IMR-90 (cell line): ENCODE results near the gene NPIPB6. TPM values are rescaled to one million over a fixed set of nuclear protein-coding genes. Genes with fewer than 3 reads are reported as not detected.
"Not testable (repeated sequence)": the region's sequence is repeated elsewhere in the genome, so short reads cannot be mapped to it uniquely, and the experiment has no call there.

Experiments used
- ATAC-seq: fragments of 200-7000 bp; cut with Tn5 transposase; 2 replicates; pipeline ENCODE4 v1.9.1; 2020; ENCODE audit warnings: low read depth, mild to moderate bottlenecking, moderate library complexity
- BruUV-seq: library from RNA; stranded (reverse); fragments of 400-500 nt; replicated peaks from 2 replicates; lab custom pipeline; 2021; lab: Mats Ljungman, UMichigan
- CTCF ChIA-PET: fragments of 300-600 bp; formaldehyde crosslinking; extraction: SDS; loops from one replicate; lab custom pipeline; 2021; ENCODE audit warnings: antibody characterized with exemption; lab: Yijun Ruan, JAX
- POLR2A ChIA-PET: fragments of 300-600 bp; sonication (Branson Sonifier 250); formaldehyde crosslinking; loops from one replicate; lab custom pipeline; 2022; ENCODE audit warnings: antibody characterized with exemption; ENCODE audit not compliant: unreplicated experiment; lab: Charles Lee
- DNase-seq: peaks from one replicate; pipeline ENCODE4 v3.0.0; 2013
- H2AFZ ChIP-seq: replicated peaks from 2 replicates; pipeline ENCODE3; 2013; ENCODE audit warnings: low read length, mild to moderate bottlenecking; ENCODE audit not compliant: poor library complexity
- H2AK5ac ChIP-seq: 2 replicates; pipeline ENCODE4 v1.6.1; 2013; ENCODE audit warnings: low read depth, low read length, inconsistent platforms
- H2AK9ac ChIP-seq: replicated peaks from 2 replicates; pipeline ENCODE3; 2013; ENCODE audit warnings: mild to moderate bottlenecking, low read depth, low read length, moderate library complexity; ENCODE audit not compliant: poor library complexity
- H2BK120ac ChIP-seq: 2 replicates; pipeline ENCODE4 v1.6.1; 2013; ENCODE audit warnings: low read depth, low read length, inconsistent platforms
- H2BK15ac ChIP-seq: 3 replicates; pipeline ENCODE4 v1.6.1; 2013; ENCODE audit warnings: low read depth, low read length, inconsistent platforms
- H2BK20ac ChIP-seq: 2 replicates; pipeline ENCODE4 v1.6.1; 2013; ENCODE audit warnings: low read depth, mild to moderate bottlenecking, inconsistent platforms, low read length, moderate library complexity
- H2BK5ac ChIP-seq: 2 replicates; pipeline ENCODE4 v1.6.1; 2013; ENCODE audit warnings: mild to moderate bottlenecking, low read depth, low read length, inconsistent platforms; ENCODE audit not compliant: poor library complexity, severe bottlenecking
- H3K14ac ChIP-seq: replicated peaks from 2 replicates; pipeline ENCODE4 v1.6.1; 2013; ENCODE audit warnings: low read depth, low read length, inconsistent platforms
- H3K18ac ChIP-seq: 2 replicates; pipeline ENCODE4 v1.6.1; 2013; ENCODE audit warnings: low read depth, low read length, control low read depth
- H3K23ac ChIP-seq: 2 replicates; pipeline ENCODE4 v1.6.1; 2013; ENCODE audit warnings: low read depth, low read length, inconsistent platforms
- H3K27ac ChIP-seq: 2 replicates; pipeline ENCODE4 v1.5.1; 2013; ENCODE audit warnings: mild to moderate bottlenecking, control low read depth, low read length; ENCODE audit not compliant: insufficient read depth
- H3K27me3 ChIP-seq: 2 replicates; pipeline ENCODE4 v1.6.1; 2013; ENCODE audit warnings: low read length; ENCODE audit not compliant: control insufficient read depth, insufficient read depth
- H3K36me3 ChIP-seq: 2 replicates; pipeline ENCODE4 v1.6.1; 2013; ENCODE audit warnings: low read length, mixed read lengths; ENCODE audit not compliant: control insufficient read depth, insufficient read depth
- H3K4ac ChIP-seq: 2 replicates; pipeline ENCODE4 v1.6.1; 2013; ENCODE audit warnings: low read depth, low read length, inconsistent platforms
- H3K4me1 ChIP-seq: 2 replicates; pipeline ENCODE4 v1.6.1; 2013; ENCODE audit warnings: low read length, mixed read lengths; ENCODE audit not compliant: control insufficient read depth, insufficient read depth
- H3K4me2 ChIP-seq: 2 replicates; pipeline ENCODE4 v1.6.1; 2013; ENCODE audit warnings: low read depth, mild to moderate bottlenecking, control low read depth, low read length, moderate library complexity
- H3K4me3 ChIP-seq: 2 replicates; pipeline ENCODE4 v1.5.1; 2013; ENCODE audit warnings: low read depth, mild to moderate bottlenecking, control low read depth, low read length, moderate library complexity; ENCODE audit not compliant: insufficient read depth
- H3K56ac ChIP-seq: 2 replicates; pipeline ENCODE4 v1.6.1; 2013; ENCODE audit warnings: low read length, inconsistent platforms; ENCODE audit not compliant: insufficient read depth; ENCODE audit errors: extremely low read depth
- H3K79me1 ChIP-seq, 2 experiments: 2 replicates each; pipeline ENCODE4 v1.6.1; 2013; ENCODE audit warnings: low read length in 2 of 2, inconsistent platforms in 1 of 2, low read depth in 1 of 2
- H3K9ac ChIP-seq: 2 replicates; pipeline ENCODE4 v1.6.1; 2013; ENCODE audit warnings: low read depth, low read length, control low read depth
- H3K9me1 ChIP-seq: 2 replicates; pipeline ENCODE4 v1.6.1; 2013; ENCODE audit warnings: low read length, inconsistent platforms; ENCODE audit not compliant: insufficient read depth
- H3K9me3 ChIP-seq: 2 replicates; pipeline ENCODE4 v1.6.1; 2013; ENCODE audit warnings: low read length; ENCODE audit not compliant: control insufficient read depth, insufficient read depth
- H4K20me1 ChIP-seq: 2 replicates; pipeline ENCODE4 v1.6.1; 2013; ENCODE audit warnings: low read length, inconsistent platforms; ENCODE audit not compliant: insufficient read depth
- H4K5ac ChIP-seq: 2 replicates; pipeline ENCODE4 v1.6.1; 2013; ENCODE audit warnings: mild to moderate bottlenecking, low read depth, low read length, control low read depth
- H4K8ac ChIP-seq, 2 experiments: 2 replicates each; pipeline ENCODE4 v1.6.1; 2013; ENCODE audit warnings: low read depth in 2 of 2, low read length in 2 of 2, control low read depth in 1 of 2, inconsistent platforms in 1 of 2
- H4K91ac ChIP-seq: 2 replicates; pipeline ENCODE4 v1.6.1; 2013; ENCODE audit warnings: low read depth, low read length, inconsistent platforms; ENCODE audit not compliant: insufficient read depth
- WGBS, 2 experiments: methylation state at CpG; one replicate each; pipeline versions ENCODE4 v1.1.5 to v1.1.7; 2013; ENCODE audit warnings: missing lambda C conversion rate in 2 of 2; ENCODE audit not compliant: insufficient read length in 1 of 2; ENCODE audit errors: extremely low coverage in 2 of 2; 5-methylcytosine and 5-hydroxymethylcytosine counted together
- dilution Hi-C: fragments of 300-500 bp; cut with HindIII; formaldehyde crosslinking; loops from one replicate; pipeline ENCODE4 v1.14.3; 2018; ENCODE audit warnings: low sequenced_read_pairs; ENCODE audit not compliant: unreplicated experiment
- in situ Hi-C: fragments of 300-500 bp; cut with MboI; formaldehyde crosslinking; loops from 3 replicates; pipeline ENCODE4 v1.14.3; 2019; ENCODE audit warnings: low sequenced_read_pairs, inconsistent platforms, mixed read lengths
- intact Hi-C: fragments of 100-400 bp; cut with micrococcal nuclease; formaldehyde crosslinking; loops from 2 replicates; pipeline ENCODE4 v1.10.0; 2022
- polyA plus RNA-seq, 3 experiments: library from polyadenylated mRNA; depleted of rRNA; stranded (reverse); fragments of >200 nt; gene quantifications; 2 replicates each; pipeline ENCODE4 v1.2.3, GENCODE V29; 2012; ENCODE audit warnings: low replicate concordance in 1 of 3
- total RNA-seq: library from RNA; depleted of rRNA; stranded (reverse); fragments of >200 nt; gene quantifications from 2 replicates; pipeline ENCODE4 v1.2.3, GENCODE V29; 2012

The NPIPB6 gene
- total and polyA plus RNA-seq, 2 of the 4 experiments (the other 2 are of a cell fraction) = 0.18 to 0.19 TPM

DNA sequence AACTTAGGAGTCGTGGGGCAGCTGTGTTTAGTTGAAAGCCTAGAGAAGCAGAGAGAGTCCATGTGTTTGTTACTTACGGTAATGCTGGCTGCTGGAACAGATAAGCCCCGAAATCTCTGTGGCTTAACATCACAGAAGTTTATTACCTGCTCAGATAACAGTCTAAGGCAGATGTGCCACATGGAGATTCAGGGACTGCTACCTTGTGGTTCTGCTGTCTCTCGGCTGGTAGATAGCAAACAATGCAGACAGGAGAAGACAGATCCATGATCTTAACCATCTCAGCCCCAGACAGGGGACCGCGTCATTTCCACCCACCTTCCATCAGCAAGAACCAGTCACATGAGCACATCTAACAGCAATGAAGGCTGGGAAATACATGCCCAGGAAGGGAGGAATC lies 30.7 kb downstream of the NPIPB6 start:
- WGBS, 2 experiments = no CpG with 5 or more reads among the region's 6 CpGs
- ATAC-seq = not testable (repeated sequence)

GRCh38 chr16:28330981-28331380 lies 32.3 kb downstream of the NPIPB6 start:
- DNase-seq, H2AK9ac ChIP-seq, H3K27me3 ChIP-seq, H3K9me1 ChIP-seq, H2BK15ac ChIP-seq, H3K4me1 ChIP-seq, H4K8ac ChIP-seq, BruUV-seq, H3K4ac ChIP-seq, dilution Hi-C loops, H2BK20ac ChIP-seq, CTCF ChIA-PET, H3K4me2 ChIP-seq, H3K9me3 ChIP-seq, H2AFZ ChIP-seq, H3K56ac ChIP-seq, H4K20me1 ChIP-seq, H3K36me3 ChIP-seq, ATAC-seq, H3K9ac ChIP-seq, H2BK120ac ChIP-seq, POLR2A ChIA-PET, H3K79me1 ChIP-seq, H3K14ac ChIP-seq, H2AK5ac ChIP-seq, intact Hi-C loops, H3K23ac ChIP-seq, H3K18ac ChIP-seq, H4K5ac ChIP-seq, H2BK5ac ChIP-seq, H3K4me3 ChIP-seq, H4K91ac ChIP-seq, H3K27ac ChIP-seq: not testable (repeated sequence)
- in situ Hi-C loops = loop anchor here (10.0 kb wide), 1 partner anchor 56 kb away; no protein-coding TSS in a partner anchor
- WGBS, 2 experiments = no CpG with 5 or more reads among the region's 2 CpGs

More for the DNA sequence above, 30.7 kb downstream of the NPIPB6 start:
- POLR2A ChIA-PET, H2AFZ ChIP-seq, intact Hi-C loops, H3K56ac ChIP-seq, H3K4me1 ChIP-seq, H3K14ac ChIP-seq, H2BK120ac ChIP-seq, H2AK5ac ChIP-seq, dilution Hi-C loops, H4K20me1 ChIP-seq, H2BK5ac ChIP-seq, H3K27ac ChIP-seq, H3K4ac ChIP-seq, H3K4me3 ChIP-seq, H3K4me2 ChIP-seq, H4K91ac ChIP-seq, H4K5ac ChIP-seq, CTCF ChIA-PET, H3K27me3 ChIP-seq, H3K23ac ChIP-seq, H3K9ac ChIP-seq, H2AK9ac ChIP-seq, H3K36me3 ChIP-seq, BruUV-seq, H3K18ac ChIP-seq, DNase-seq, H2BK20ac ChIP-seq, H3K9me1 ChIP-seq, H3K79me1 ChIP-seq, H3K9me3 ChIP-seq, H4K8ac ChIP-seq, H2BK15ac ChIP-seq: not testable (repeated sequence)
- in situ Hi-C loops = loop anchor here (10.0 kb wide), 1 partner anchor 58 kb away; no protein-coding TSS in a partner anchor
